OCI-LY1 (cell line): ENCODE measurements around the gene CNOT2.

ENCODE experiments used
- H2AFZ ChIP-seq: fragments of 200-600 bp; sonication (generic), shearing (Covaris generic); 2 replicates; pipeline ENCODE4 v1.6.0; 2014; ENCODE audit warnings: antibody characterized with exemption, mild to moderate bottlenecking, low read length
- H3F3A ChIP-seq: fragments of 200-600 bp; sonication (generic), shearing (Covaris generic); 2 replicates; pipeline ENCODE4 v1.6.0; 2014; ENCODE audit warnings: mild to moderate bottlenecking, antibody characterized with exemption, low read length, moderate library complexity; ENCODE audit not compliant: insufficient read depth
- H3K27ac ChIP-seq: fragments of 200-600 bp; sonication (generic); 2 replicates; pipeline ENCODE4 v1.5.1; 2014; ENCODE audit warnings: low read length, mixed run types, mild to moderate bottlenecking, low read depth; ENCODE audit not compliant: poor library complexity, severe bottlenecking
- H3K27me3 ChIP-seq: fragments of 200-600 bp; sonication (generic); 2 replicates; pipeline ENCODE4 v1.6.0; 2014; ENCODE audit warnings: antibody characterized with exemption, mild to moderate bottlenecking, low read length, moderate library complexity; ENCODE audit not compliant: insufficient read depth
- H3K36me3 ChIP-seq: fragments of 200-600 bp; sonication (generic); 2 replicates; pipeline ENCODE4 v1.6.1; 2014; ENCODE audit warnings: mild to moderate bottlenecking, antibody characterized with exemption, low read length, moderate library complexity, mixed read lengths; ENCODE audit not compliant: insufficient read depth
- H3K4me1 ChIP-seq: fragments of 200-600 bp; sonication (generic); 2 replicates; pipeline ENCODE4 v1.5.1; 2014; ENCODE audit warnings: mild to moderate bottlenecking, low read length, moderate library complexity; ENCODE audit not compliant: insufficient read depth, severe bottlenecking
- H3K4me2 ChIP-seq: fragments of 200-600 bp; sonication (generic), shearing (Covaris generic); 2 replicates; pipeline ENCODE4 v1.6.1; 2014; ENCODE audit warnings: low read length
- H3K4me3 ChIP-seq: fragments of 200-600 bp; sonication (generic); 2 replicates; pipeline ENCODE4 v1.5.1; 2014; ENCODE audit warnings: low read length, low read depth, mild to moderate bottlenecking, mixed read lengths; ENCODE audit not compliant: poor library complexity, severe bottlenecking
- H3K79me2 ChIP-seq: fragments of 200-600 bp; shearing (Covaris generic); 2 replicates; pipeline ENCODE4 v1.6.1; 2016; ENCODE audit warnings: mixed run types, low read length, mixed read lengths; ENCODE audit not compliant: insufficient read depth
- H3K9ac ChIP-seq: fragments of 200-600 bp; sonication (generic), shearing (Covaris generic); 2 replicates; pipeline ENCODE4 v1.6.1; 2014; ENCODE audit warnings: mild to moderate bottlenecking, low read length, mixed read lengths
- H3K9me2 ChIP-seq: fragments of 200-600 bp; sonication (generic), shearing (Covaris generic); 2 replicates; pipeline ENCODE4 v1.6.1; 2014; ENCODE audit warnings: low read depth, mild to moderate bottlenecking, low read length, mixed read lengths
- H3K9me3 ChIP-seq: fragments of 200-600 bp; shearing (Covaris generic); 2 replicates; pipeline ENCODE4 v1.6.1; 2014; ENCODE audit warnings: low read length, mixed read lengths
- H4K20me1 ChIP-seq: fragments of 200-600 bp; sonication (generic), shearing (Covaris generic); 2 replicates; pipeline ENCODE4 v1.6.0; 2016; ENCODE audit warnings: mild to moderate bottlenecking, low read length; ENCODE audit not compliant: insufficient read depth
- EZH2 ChIP-seq: fragments of 200-600 bp; sonication (generic), shearing (Covaris generic); IDR thresholded peaks from 2 replicates; pipeline ENCODE4 v1.8.0; 2017; ENCODE audit warnings: borderline replicate concordance, mixed run types, mild to moderate bottlenecking, antibody characterized with exemption, low read length, moderate library complexity, mixed read lengths
- TF ChIP-seq, protein P1 (sequence below): fragments of 200-600 bp; sonication (generic), shearing (Covaris generic); IDR thresholded peaks from 2 replicates; pipeline ENCODE4 v1.5.1; 2017; ENCODE audit warnings: mild to moderate bottlenecking, antibody characterized with exemption, low read length, moderate library complexity, mixed read lengths

Gene CNOT2

GRCh38 chr12:70278945-70279344 is 35.7 kb downstream of the CNOT2 start:
- no peaks in the 10 kb centered on the region for H3K9me2 ChIP-seq

DNA sequence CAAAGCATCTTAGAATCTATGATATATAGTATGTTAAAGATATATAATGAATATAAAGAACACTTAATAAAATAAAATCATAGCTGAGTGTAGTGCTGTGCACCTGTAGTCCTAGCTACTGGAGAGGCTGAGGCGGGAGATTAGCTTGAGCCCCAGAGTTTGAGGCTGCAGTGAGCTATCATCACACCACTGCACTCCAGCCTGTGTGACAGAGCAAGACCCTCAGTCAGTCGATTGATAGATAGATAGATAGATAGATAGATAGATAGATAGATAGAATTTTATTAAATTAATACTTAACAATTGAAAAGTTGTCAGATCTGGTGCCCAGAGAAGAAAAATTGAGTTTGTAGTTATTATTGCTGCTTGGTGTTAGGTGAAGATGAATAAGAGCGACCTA is 40.0 kb downstream of the CNOT2 start:
- no peak overlapping the region for H3K9ac ChIP-seq
- H3F3A ChIP-seq, result no peaks in the 10 kb centered on the region; the same call in 1 of the 2 replicates
- no peak overlapping the region for H3K4me3 ChIP-seq
- H3K9me2 ChIP-seq, result no peaks in the 10 kb centered on the region
- H3K27ac ChIP-seq, result no peak overlapping the region
- no peaks in the 10 kb centered on the region for H3K27me3 ChIP-seq
- no peak for TF ChIP-seq EZH2
- TF ChIP-seq, protein P1, sequence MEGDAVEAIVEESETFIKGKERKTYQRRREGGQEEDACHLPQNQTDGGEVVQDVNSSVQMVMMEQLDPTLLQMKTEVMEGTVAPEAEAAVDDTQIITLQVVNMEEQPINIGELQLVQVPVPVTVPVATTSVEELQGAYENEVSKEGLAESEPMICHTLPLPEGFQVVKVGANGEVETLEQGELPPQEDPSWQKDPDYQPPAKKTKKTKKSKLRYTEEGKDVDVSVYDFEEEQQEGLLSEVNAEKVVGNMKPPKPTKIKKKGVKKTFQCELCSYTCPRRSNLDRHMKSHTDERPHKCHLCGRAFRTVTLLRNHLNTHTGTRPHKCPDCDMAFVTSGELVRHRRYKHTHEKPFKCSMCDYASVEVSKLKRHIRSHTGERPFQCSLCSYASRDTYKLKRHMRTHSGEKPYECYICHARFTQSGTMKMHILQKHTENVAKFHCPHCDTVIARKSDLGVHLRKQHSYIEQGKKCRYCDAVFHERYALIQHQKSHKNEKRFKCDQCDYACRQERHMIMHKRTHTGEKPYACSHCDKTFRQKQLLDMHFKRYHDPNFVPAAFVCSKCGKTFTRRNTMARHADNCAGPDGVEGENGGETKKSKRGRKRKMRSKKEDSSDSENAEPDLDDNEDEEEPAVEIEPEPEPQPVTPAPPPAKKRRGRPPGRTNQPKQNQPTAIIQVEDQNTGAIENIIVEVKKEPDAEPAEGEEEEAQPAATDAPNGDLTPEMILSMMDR, result no peak
- H3K4me2 ChIP-seq, result no peak overlapping the region
- no peak overlapping the region for H2AFZ ChIP-seq
- H3K9me3 ChIP-seq, result no peaks in the 10 kb centered on the region
- no peaks in the 10 kb centered on the region for H3K4me1 ChIP-seq
- no peaks in the 10 kb centered on the region for H4K20me1 ChIP-seq
- H3K36me3 ChIP-seq, result peaks cover 82% of the 10 kb centered on the region
- H3K79me2 ChIP-seq, result peaks cover 58% of the 10 kb centered on the region

More at GRCh38 chr12:70278945-70279344, 35.7 kb downstream of the CNOT2 start:
- Histone ChIP-seq H3K4me1 (no peaks in the 10 kb centered on the region), H3K9me3 (no peaks in the 10 kb centered on the region), H3K9ac (no peak overlapping the region), H3K4me3 (no peak overlapping the region), H3K27me3 (no peaks in the 10 kb centered on the region), H4K20me1 (no peaks in the 10 kb centered on the region), H3K4me2 (no peak overlapping the region), H3K27ac (no peak overlapping the region), H3K36me3 (peaks cover 72% of the 10 kb centered on the region), H3K79me2 (peaks cover 82% of the 10 kb centered on the region), H3F3A (no peaks in the 10 kb centered on the region; the same call in 1 of the 2 replicates), H2AFZ (no peak overlapping the region)
- TF ChIP-seq EZH2, result no peak
- TF ChIP-seq, protein P1, result no peak

GRCh38 chr12:70288817-70289216 is 45.6 kb downstream of the CNOT2 start:
- H2AFZ ChIP-seq, result no peak overlapping the region
- H3K79me2 ChIP-seq, result peaks cover 53% of the 10 kb centered on the region
- H3F3A ChIP-seq, result no peaks in the 10 kb centered on the region
- no peaks in the 10 kb centered on the region for H3K27me3 ChIP-seq
- H3K4me3 ChIP-seq, result no peak overlapping the region
- H3K4me2 ChIP-seq, result no peak overlapping the region
- peaks cover 3% of the 10 kb centered on the region; the same call in 1 of the 2 replicates for H3K9me3 ChIP-seq
- H3K36me3 ChIP-seq, result peaks cover 87% of the 10 kb centered on the region
- no peaks in the 10 kb centered on the region for H3K4me1 ChIP-seq
- H4K20me1 ChIP-seq, result no peaks in the 10 kb centered on the region
- H3K9me2 ChIP-seq, result no peaks in the 10 kb centered on the region
- H3K27ac ChIP-seq, result no peak overlapping the region
- H3K9ac ChIP-seq, result no peak overlapping the region
- TF ChIP-seq, protein P1, result no peak
- no peak for TF ChIP-seq EZH2
